Erythroblast (primary cell): ENCODE data around the gene ARHGEF37.

Source experiments
- GATA1 ChIP-seq: IDR thresholded peaks from 2 replicates; pipeline ENCODE4 v1.6.1; 2011; ENCODE audit warnings: low read depth, mild to moderate bottlenecking, control low read depth, low read length, moderate library complexity
- POLR2A ChIP-seq: IDR thresholded peaks from 2 replicates; pipeline ENCODE4 v1.6.1; 2011; ENCODE audit warnings: mild to moderate bottlenecking, low read length

- TF ChIP-seq POLR2A (no peak), GATA1 (no peak)
Observed at GRCh38 chr5:149644629-149645028, 63.3 kb downstream of the ARHGEF37 start.
